ENCODE data around the gene CAPZA1. TPM values are rescaled to one million over a fixed set of nuclear protein-coding genes. Genes with fewer than 3 reads are reported as not detected.
A peak's percentile ranks its signal among the peaks of the same experiment; 100 is the strongest.

CAPZA1 gene
- total RNA-seq, 4 donors from 2014 or later = 131 to 236 (median 159) TPM

- DNase-seq (ENCODE audit: low spot score) (no peak), ATAC-seq (ENCODE audit: low FRiP score) (peak; percentile 6)
- TF ChIP-seq, protein P1, sequence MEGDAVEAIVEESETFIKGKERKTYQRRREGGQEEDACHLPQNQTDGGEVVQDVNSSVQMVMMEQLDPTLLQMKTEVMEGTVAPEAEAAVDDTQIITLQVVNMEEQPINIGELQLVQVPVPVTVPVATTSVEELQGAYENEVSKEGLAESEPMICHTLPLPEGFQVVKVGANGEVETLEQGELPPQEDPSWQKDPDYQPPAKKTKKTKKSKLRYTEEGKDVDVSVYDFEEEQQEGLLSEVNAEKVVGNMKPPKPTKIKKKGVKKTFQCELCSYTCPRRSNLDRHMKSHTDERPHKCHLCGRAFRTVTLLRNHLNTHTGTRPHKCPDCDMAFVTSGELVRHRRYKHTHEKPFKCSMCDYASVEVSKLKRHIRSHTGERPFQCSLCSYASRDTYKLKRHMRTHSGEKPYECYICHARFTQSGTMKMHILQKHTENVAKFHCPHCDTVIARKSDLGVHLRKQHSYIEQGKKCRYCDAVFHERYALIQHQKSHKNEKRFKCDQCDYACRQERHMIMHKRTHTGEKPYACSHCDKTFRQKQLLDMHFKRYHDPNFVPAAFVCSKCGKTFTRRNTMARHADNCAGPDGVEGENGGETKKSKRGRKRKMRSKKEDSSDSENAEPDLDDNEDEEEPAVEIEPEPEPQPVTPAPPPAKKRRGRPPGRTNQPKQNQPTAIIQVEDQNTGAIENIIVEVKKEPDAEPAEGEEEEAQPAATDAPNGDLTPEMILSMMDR (IDR thresholded peaks at IDR 0.05) = no peak
These were observed 95.0 kb downstream of the CAPZA1 start for GRCh38 chr1:112714313-112715263.

DNA sequence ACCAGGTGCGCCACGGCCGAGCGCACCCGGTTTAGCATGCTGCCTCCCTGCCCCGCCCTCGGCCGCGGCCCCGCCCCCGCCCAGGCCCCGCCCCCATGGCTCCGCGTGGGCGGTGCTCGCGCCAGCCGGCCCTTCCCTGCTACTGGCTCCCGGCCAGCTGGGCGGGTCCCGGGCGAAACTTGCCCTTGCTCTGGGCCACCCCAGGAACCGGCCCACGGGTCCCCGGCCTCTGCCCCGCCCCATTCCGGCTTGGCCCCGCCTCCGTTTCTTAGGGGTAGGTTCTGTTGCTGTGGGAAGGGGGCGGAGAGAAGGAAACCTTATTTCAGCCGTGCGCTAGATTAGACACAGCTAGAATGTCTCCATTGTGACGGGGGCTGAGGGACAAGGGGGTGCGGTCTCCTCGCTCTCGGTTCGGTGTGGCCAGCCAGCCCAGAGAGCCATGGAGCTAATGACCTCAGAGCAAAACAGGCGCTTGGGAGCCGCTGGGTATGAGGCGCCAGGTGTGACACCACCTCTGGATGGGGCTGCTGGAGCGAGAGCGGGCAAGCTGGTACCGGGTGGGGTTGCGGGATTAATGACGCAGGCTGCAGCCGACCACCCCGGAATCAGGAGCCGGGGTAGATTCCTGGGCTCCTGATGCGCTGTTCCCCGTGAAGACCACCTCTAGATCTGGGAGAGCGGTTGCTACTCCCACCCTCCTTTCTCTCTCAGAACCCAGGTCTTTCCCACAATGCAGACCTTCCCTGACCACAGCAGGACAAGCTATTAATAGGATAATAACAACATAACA, 95.8 kb downstream of the CAPZA1 start, which contains the start of gene PPM1J:
Gene PPM1J (minus strand): TSS at position 69 of the 790 bp plus-strand sequence. CDS start 31 bp downstream, at position 38.
- TF ChIP-seq, protein P1 (IDR thresholded peaks at IDR 0.05) = no peak
- ATAC-seq (ENCODE audit: low FRiP score) = peak; percentile 86
- peak; percentile 98 for DNase-seq (ENCODE audit: low spot score)

DNA sequence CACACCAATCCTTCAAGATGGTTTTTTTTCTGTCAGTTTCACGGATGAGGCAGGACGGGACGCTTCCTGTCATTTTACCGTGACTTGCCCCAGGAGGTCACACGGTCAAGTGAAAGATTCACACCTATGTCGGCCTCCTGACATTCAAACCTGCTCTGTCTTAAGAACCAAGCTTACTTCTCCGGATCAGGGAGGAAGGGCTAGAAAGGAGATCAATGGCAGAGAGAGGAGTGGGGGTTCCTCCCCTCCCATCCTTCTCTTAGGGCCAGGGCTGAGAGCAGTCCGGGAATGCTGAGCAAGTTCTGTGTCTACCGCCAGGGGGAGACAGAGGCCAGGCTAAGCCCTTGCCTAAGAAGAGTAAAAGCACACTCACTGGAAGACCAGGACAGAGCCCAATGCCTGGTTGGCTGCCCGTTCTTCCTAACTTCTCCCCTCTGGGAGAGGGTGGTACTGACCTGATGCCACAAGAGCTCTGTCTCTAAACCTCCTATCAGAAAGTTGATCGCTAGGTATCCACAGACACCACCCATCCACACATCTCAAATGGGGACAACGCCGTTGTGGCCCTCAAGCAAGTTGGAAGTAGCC, 96.6 kb downstream of the CAPZA1 start:
- TF ChIP-seq, protein P1 (IDR thresholded peaks at IDR 0.05) = peak in 2 of 3 donors; percentile 66 to 67
- DNase-seq (ENCODE audit: low spot score) (no peak), ATAC-seq (ENCODE audit: low FRiP score) (peak; percentile 52)

DNA sequence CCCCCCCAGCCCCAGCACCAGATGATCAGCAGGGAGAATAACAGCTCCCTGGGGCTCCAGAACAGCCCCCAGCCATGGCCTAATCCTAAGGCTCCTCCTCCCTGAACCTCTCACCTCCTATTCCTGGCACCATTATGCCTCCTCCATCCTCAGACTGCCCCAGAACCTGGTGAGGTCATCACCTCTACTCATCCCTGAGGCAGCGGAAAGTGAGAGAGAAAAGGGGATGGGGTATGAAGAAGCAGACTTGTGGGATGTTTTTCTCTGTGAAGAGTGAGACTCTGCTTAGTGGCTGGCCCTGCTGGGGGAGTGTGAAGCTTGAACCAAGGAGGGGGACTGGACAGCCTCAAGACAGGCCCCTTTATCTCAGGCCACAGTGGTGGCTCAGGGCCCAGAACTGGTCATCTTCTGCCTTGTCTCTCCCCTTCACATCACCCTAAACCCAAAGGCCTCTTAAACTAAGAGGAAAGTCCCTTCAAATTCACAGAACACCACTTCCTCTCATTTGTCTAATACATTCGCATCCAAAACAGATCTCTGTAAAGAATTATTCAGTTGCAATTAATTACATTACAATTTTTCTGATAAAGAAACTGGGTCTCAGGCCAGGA, 97.7 kb downstream of the CAPZA1 start:
- TF ChIP-seq, protein P1 (IDR thresholded peaks at IDR 0.05) = no peak
- ATAC-seq (ENCODE audit: low FRiP score) (no peak), DNase-seq (ENCODE audit: low spot score) (no peak)

DNA sequence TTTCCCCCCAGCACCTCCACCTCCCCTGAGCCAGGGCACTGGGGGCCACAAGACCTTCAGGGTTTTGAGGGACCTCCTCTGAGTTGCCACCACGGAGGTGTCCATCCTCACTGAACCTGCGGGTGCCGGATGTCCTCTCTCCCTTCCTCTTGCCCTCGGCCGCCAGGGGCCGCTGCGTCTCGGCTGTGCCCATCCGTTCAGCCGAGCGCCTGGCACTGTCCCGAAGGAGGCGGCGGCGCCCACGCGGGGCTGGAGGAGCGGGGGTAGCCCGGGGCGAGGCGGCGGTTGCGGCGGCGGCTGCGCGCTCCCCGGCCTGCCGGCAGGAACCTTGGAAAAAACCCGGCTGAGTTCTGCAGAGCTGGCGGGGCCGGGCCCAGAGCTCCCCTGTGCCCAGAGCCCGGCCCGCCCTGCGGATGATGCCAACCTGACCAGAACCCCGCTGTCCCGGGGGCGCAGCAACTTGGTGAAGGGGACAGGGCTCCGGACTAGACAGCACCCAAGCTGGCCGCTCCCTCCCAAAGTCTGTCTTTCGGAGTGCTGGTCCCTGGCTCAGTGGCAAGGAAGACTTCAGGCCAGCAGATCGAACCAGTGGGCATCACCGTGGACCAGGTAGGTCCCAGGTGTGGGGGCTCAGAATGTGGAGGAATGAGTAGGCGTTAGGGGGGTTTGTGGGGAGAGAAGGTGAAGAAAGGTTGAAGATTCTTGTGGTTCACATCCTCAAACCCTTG, 99.2 kb downstream of the CAPZA1 start:
- DNase-seq (ENCODE audit: low spot score) = peak; percentile 74
- TF ChIP-seq, protein P1 (IDR thresholded peaks at IDR 0.05) = peak in 1 of 3 donors; percentile 77
- peak; percentile 49 for ATAC-seq (ENCODE audit: low FRiP score)

DNA sequence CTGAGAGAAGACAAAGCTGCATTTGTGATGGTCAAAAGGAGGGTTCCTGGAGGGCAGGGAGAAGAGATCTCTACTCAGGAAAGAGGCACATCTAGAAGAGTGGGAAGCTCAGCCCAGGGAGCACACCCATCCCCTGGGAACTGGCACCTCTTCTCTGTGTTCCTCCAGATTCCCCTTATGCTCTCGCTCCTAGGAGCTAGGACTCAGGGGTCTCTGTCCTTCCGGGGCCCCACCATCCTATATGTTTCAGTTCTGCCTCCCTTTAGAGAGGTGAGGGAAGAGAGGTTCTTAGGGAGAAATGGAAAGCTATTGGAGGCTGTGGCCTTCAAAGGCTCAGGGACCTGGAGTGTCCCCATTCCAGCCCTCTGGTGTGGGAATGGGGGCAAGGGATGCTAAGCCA, 100.1 kb downstream of the CAPZA1 start:
- TF ChIP-seq, protein P1 (IDR thresholded peaks at IDR 0.05) = no peak
- DNase-seq (ENCODE audit: low spot score) = no peak
- no peak for ATAC-seq (ENCODE audit: low FRiP score)

Data from omental fat pad (tissue), 4 donors.